ENCODE results near the gene AHNAK.

GRCh38 chr11:62507125-62507422 lies 39.5 kb downstream of the AHNAK start:
- TF ChIP-seq, protein P1, sequence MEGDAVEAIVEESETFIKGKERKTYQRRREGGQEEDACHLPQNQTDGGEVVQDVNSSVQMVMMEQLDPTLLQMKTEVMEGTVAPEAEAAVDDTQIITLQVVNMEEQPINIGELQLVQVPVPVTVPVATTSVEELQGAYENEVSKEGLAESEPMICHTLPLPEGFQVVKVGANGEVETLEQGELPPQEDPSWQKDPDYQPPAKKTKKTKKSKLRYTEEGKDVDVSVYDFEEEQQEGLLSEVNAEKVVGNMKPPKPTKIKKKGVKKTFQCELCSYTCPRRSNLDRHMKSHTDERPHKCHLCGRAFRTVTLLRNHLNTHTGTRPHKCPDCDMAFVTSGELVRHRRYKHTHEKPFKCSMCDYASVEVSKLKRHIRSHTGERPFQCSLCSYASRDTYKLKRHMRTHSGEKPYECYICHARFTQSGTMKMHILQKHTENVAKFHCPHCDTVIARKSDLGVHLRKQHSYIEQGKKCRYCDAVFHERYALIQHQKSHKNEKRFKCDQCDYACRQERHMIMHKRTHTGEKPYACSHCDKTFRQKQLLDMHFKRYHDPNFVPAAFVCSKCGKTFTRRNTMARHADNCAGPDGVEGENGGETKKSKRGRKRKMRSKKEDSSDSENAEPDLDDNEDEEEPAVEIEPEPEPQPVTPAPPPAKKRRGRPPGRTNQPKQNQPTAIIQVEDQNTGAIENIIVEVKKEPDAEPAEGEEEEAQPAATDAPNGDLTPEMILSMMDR (IDR thresholded peaks at IDR 0.05; ENCODE audit: insufficient read depth, low read length, poor library complexity, severe bottlenecking), result no peak
- TF ChIP-seq EZH2phosphoT487 (conservative IDR thresholded peaks at IDR 0.05; ENCODE audit: low read length), result no peak
